Activated CD4-positive, alpha-beta T cell treated with anti-CD3 and anti-CD28 coated beads, Interleukin-2, Interleukin-6, amounts not matched to agents 100 ng/mL and 50 ng/mL, durations not matched to agents 16 hours and 8 hours (primary cell): ENCODE data around the gene TIGAR.

ENCODE experiments used
- DNase-seq: peaks from one replicate; pipeline ENCODE4 v3.0.0-alpha.2; 2020

Gene TIGAR

GRCh38 chr12:4307593-4308333, 13.2 kb upstream of the TIGAR start:
- DNase-seq: no peak

- no peak for DNase-seq
Measured at GRCh38 chr12:4308334-4308950, 12.6 kb upstream of the TIGAR start.

- no peak for DNase-seq
Measured at GRCh38 chr12:4311776-4312175, 9.2 kb upstream of the TIGAR start.

- no peak for DNase-seq
Measured at GRCh38 chr12:4312251-4312650, 8.8 kb upstream of the TIGAR start.

- no peak for DNase-seq
Measured at GRCh38 chr12:4320497-4320852, 538 bp upstream of the TIGAR start.

GRCh38 chr12:4322726-4323125, 1.7 kb downstream of the TIGAR start:
- no peak for DNase-seq

- no peak for DNase-seq
Measured at GRCh38 chr12:4323396-4323795, 2.4 kb downstream of the TIGAR start.

GRCh38 chr12:4324366-4324765, 3.4 kb downstream of the TIGAR start:
- DNase-seq: no peak

- DNase-seq: no peak
Measured at GRCh38 chr12:4325966-4326365, 5.0 kb downstream of the TIGAR start.

- no peak for DNase-seq
Measured at GRCh38 chr12:4327293-4327692, 6.3 kb downstream of the TIGAR start.

GRCh38 chr12:4330203-4330602, 9.2 kb downstream of the TIGAR start:
- no peak for DNase-seq

GRCh38 chr12:4331221-4331620, 10.2 kb downstream of the TIGAR start:
- no peak for DNase-seq

- DNase-seq: no peak
Measured at GRCh38 chr12:4331842-4332241, 10.8 kb downstream of the TIGAR start.

GRCh38 chr12:4346931-4347330, 25.9 kb downstream of the TIGAR start:
- no peak for DNase-seq

GRCh38 chr12:4353785-4354208, 32.8 kb downstream of the TIGAR start:
- peak; percentile 33 for DNase-seq

- no peak for DNase-seq
Measured at GRCh38 chr12:4355156-4356040, 34.4 kb downstream of the TIGAR start.

- DNase-seq: peak; percentile 68
Measured at GRCh38 chr12:4356041-4356327, 35.0 kb downstream of the TIGAR start.

- DNase-seq: no peak
Measured at GRCh38 chr12:4366090-4366489, 45.1 kb downstream of the TIGAR start.

GRCh38 chr12:4369548-4369947, 48.5 kb downstream of the TIGAR start:
- DNase-seq: no peak

GRCh38 chr12:4370265-4370664, 49.3 kb downstream of the TIGAR start:
- no peak for DNase-seq

GRCh38 chr12:4372653-4373052, 51.6 kb downstream of the TIGAR start:
- DNase-seq: no peak

GRCh38 chr12:4375449-4375848, 54.4 kb downstream of the TIGAR start:
- DNase-seq: no peak

GRCh38 chr12:4378772-4379171, 57.8 kb downstream of the TIGAR start:
- DNase-seq: no peak

- DNase-seq: no peak
Measured at GRCh38 chr12:4379405-4379804, 58.4 kb downstream of the TIGAR start, which contains the start of gene FGF23. Gene FGF23 (minus strand): TSS chr12:4379712. CDS start chr12:4379582, 130 bp downstream.
